DOHH2 (cell line): Measurements from ENCODE around the gene PDE4D.

Experiments used
- H3F3A ChIP-seq: fragments of 200-600 bp; sonication (generic), shearing (Covaris generic); 2 replicates; pipeline ENCODE4 v1.6.0; 2016; ENCODE audit warnings: antibody characterized with exemption, mild to moderate bottlenecking; ENCODE audit not compliant: control insufficient read depth, insufficient read depth
- H3K27ac ChIP-seq: fragments of 200-600 bp; sonication (generic); 2 replicates; pipeline ENCODE4 v1.5.1; 2014; ENCODE audit warnings: low read depth, mild to moderate bottlenecking, low read length, moderate library complexity
- H3K27me3 ChIP-seq: fragments of 200-600 bp; sonication (generic); 2 replicates; pipeline ENCODE4 v1.6.1; 2014; ENCODE audit warnings: mild to moderate bottlenecking, low read length, mixed read lengths; ENCODE audit not compliant: control insufficient read depth
- H3K36me3 ChIP-seq: fragments of 200-600 bp; sonication (generic); 2 replicates; pipeline ENCODE4 v1.6.1; 2014; ENCODE audit warnings: mild to moderate bottlenecking, low read length, moderate library complexity, mixed read lengths; ENCODE audit not compliant: control insufficient read depth
- H3K4me1 ChIP-seq: fragments of 200-600 bp; sonication (generic); 2 replicates; pipeline ENCODE4 v1.6.1; 2014; ENCODE audit warnings: mild to moderate bottlenecking, low read length, mixed read lengths; ENCODE audit not compliant: control insufficient read depth
- H3K4me2 ChIP-seq: fragments of 200-600 bp; sonication (generic); 2 replicates; pipeline ENCODE4 v1.6.0; 2014; ENCODE audit warnings: mild to moderate bottlenecking, low read length, moderate library complexity
- H3K4me3 ChIP-seq: fragments of 200-600 bp; sonication (generic); 2 replicates; pipeline ENCODE4 v1.5.1; 2014; ENCODE audit warnings: mild to moderate bottlenecking, low read length, mixed read lengths
- H3K79me2 ChIP-seq: fragments of 200-600 bp; sonication (generic); 2 replicates; pipeline ENCODE4 v1.6.1; 2014; ENCODE audit warnings: mild to moderate bottlenecking, low read length, mixed read lengths; ENCODE audit not compliant: control insufficient read depth
- H3K9me2 ChIP-seq: fragments of 200-600 bp; sonication (generic); replicated peaks from 2 replicates; pipeline ENCODE4 v1.6.1; 2014; ENCODE audit warnings: mild to moderate bottlenecking, low read length, mixed read lengths; ENCODE audit not compliant: control insufficient read depth
- H3K9me3 ChIP-seq: fragments of 200-600 bp; sonication (generic); 2 replicates; pipeline ENCODE4 v1.6.1; 2014; ENCODE audit warnings: antibody characterized with exemption, low read length, mixed read lengths; ENCODE audit not compliant: control insufficient read depth, insufficient read depth
- H4K20me1 ChIP-seq: fragments of 200-600 bp; sonication (generic); 2 replicates; pipeline ENCODE4 v1.6.0; 2014; ENCODE audit warnings: low read depth, mild to moderate bottlenecking, antibody characterized with exemption, low read length, moderate library complexity; ENCODE audit not compliant: control insufficient read depth, insufficient read depth
- CTCF ChIP-seq: fragments of 200-600 bp; sonication (generic); IDR thresholded peaks from one replicate; pipeline ENCODE4 v1.5.1; 2014; ENCODE audit warnings: antibody characterized with exemption, mild to moderate bottlenecking, low read depth, low read length; ENCODE audit not compliant: poor library complexity, severe bottlenecking
- EZH2phosphoT487 ChIP-seq: fragments of 200-600 bp; sonication (generic); IDR thresholded peaks from 2 replicates; pipeline ENCODE4 v1.6.1; 2017; ENCODE audit warnings: borderline replicate concordance, mild to moderate bottlenecking, antibody characterized with exemption, low read length, moderate library complexity, mixed read lengths

The PDE4D gene

DNA sequence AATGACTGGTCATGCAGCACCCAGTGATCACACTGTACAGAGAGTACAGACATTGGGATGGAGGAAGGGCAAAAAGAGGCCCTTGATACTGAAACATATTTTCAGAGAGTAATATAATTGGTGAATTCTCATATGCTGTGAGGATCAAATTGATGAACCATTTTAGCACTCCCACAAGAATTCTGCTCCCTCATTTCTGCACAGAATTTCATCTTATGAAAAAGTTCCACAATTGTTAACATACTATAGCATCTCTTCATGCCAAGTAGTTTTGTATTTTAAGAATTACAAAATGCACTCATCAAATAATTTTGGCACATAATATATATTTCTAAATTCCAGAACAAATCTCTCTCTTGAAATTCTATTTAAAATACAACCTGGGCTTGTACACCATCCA, 351.2 kb downstream of the PDE4D start:
- no peaks in the 10 kb centered on the region for H4K20me1 ChIP-seq
- H3K27me3 ChIP-seq, result 0 out of 2 replicates have a peak, but pooled peaks cover 2% of the 10 kb centered on the region
- no peak overlapping the region for H3K4me2 ChIP-seq
- H3K27ac ChIP-seq, result no peak overlapping the region
- no peaks in the 10 kb centered on the region for H3K9me2 ChIP-seq
- H3K36me3 ChIP-seq, result no peaks in the 10 kb centered on the region
- no peaks in the 10 kb centered on the region for H3K9me3 ChIP-seq
- H3F3A ChIP-seq, result no peaks in the 10 kb centered on the region
- TF ChIP-seq EZH2phosphoT487 (no peak), CTCF (no peak)
- no peaks in the 10 kb centered on the region for H3K79me2 ChIP-seq
- no peak overlapping the region for H3K4me3 ChIP-seq
- no peaks in the 10 kb centered on the region for H3K4me1 ChIP-seq

DNA sequence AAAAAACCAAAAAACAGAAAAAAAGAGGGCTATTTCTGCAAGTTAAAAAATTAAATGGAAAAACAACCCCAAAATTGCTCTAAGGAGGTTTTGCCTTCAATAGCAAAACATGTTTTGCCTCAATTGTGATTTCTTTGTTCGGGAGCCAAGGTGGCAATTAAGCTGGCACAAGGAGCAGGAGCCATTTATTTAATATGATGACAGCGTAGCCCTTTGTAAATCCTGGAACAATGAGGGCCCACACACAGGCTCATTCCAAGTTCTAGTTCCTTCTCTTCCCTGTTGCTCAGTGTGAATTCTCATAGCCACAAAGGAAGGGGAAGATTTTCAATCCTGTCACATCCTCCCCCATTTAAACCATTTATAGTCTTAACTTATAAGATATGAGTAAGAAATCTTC, 353.2 kb downstream of the PDE4D start:
- Histone ChIP-seq H3K79me2 (no peaks in the 10 kb centered on the region), H4K20me1 (no peaks in the 10 kb centered on the region), H3K27ac (no peak overlapping the region), H3K27me3 (0 out of 2 replicates have a peak, but pooled peaks cover 2% of the 10 kb centered on the region), H3F3A (no peaks in the 10 kb centered on the region), H3K9me2 (no peaks in the 10 kb centered on the region), H3K4me1 (no peaks in the 10 kb centered on the region), H3K4me2 (no peak overlapping the region), H3K36me3 (no peaks in the 10 kb centered on the region), H3K4me3 (no peak overlapping the region), H3K9me3 (no peaks in the 10 kb centered on the region)
- TF ChIP-seq EZH2phosphoT487, result no peak
- TF ChIP-seq CTCF, result no peak

DNA sequence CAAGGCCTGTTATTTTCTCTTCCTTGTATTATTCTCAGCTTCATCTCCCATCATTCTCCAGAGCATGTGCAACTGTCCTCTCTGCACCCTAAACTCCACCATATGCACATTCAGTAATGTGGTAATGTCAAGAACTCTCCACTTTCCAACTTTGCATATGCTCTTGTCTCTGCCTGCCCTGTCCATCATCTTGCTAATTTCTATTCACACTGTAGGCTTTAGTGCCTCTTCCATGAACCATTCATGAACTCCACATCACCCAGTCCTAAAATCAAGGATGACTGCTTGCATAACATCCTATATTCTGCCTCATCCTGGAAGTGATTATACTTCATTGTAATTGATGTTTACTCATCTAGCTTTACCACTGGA, 354.8 kb downstream of the PDE4D start:
- no peaks in the 10 kb centered on the region for H3K27me3 ChIP-seq
- no peak overlapping the region for H3K4me3 ChIP-seq
- no peaks in the 10 kb centered on the region for H3K9me2 ChIP-seq
- H3K4me1 ChIP-seq, result no peaks in the 10 kb centered on the region
- H3K27ac ChIP-seq, result no peak overlapping the region
- no peaks in the 10 kb centered on the region for H3K9me3 ChIP-seq
- no peaks in the 10 kb centered on the region for H4K20me1 ChIP-seq
- no peaks in the 10 kb centered on the region for H3K36me3 ChIP-seq
- H3K79me2 ChIP-seq, result no peaks in the 10 kb centered on the region
- TF ChIP-seq EZH2phosphoT487, result no peak
- no peak for TF ChIP-seq CTCF
- H3K4me2 ChIP-seq, result no peak overlapping the region
- no peaks in the 10 kb centered on the region for H3F3A ChIP-seq
